Suprapubic skin (tissue), 4 donors: ENCODE results near the gene PRR18.

Source experiments
- CTCF ChIP-seq, 2 donors: fragments of 200-600 bp in 1 of 2; fragments of 450-650 bp in 1 of 2; sonication (generic) in 1 of 2; IDR thresholded peaks; one replicate each; pipeline ENCODE4 v1.5.1; 2016 to 2019; ENCODE audit warnings: antibody characterized with exemption in 2 of 2, mild to moderate bottlenecking in 1 of 2, moderate library complexity in 1 of 2
- EP300 ChIP-seq: sonication (generic); formaldehyde crosslinking; IDR thresholded peaks from one replicate; pipeline ENCODE4 v1.6.1; 2017; ENCODE audit warnings: antibody characterized with exemption
- POLR2AphosphoS5 ChIP-seq, 3 donors: sonication (generic); formaldehyde crosslinking; IDR thresholded peaks; one replicate each; pipeline ENCODE4 v1.6.1; 2017; ENCODE audit warnings: antibody characterized with exemption in 3 of 3

- TF ChIP-seq CTCF (IDR thresholded peaks at IDR 0.05), result no peak
- TF ChIP-seq EP300, result no peak
- no peak for TF ChIP-seq POLR2AphosphoS5 (IDR thresholded peaks at IDR 0.05)
Observed at GRCh38 chr6:166296035-166296883, 11.9 kb downstream of the PRR18 start.
